Neural cell (in vitro differentiated cells): ENCODE results near the gene OR52N5. TPM values are rescaled to one million over a fixed set of nuclear protein-coding genes. Genes with fewer than 3 reads are reported as not detected.
A peak's percentile ranks its signal among the peaks of the same experiment; 100 is the strongest.

Experiments used
- H2AFZ ChIP-seq: fragments of 200-600, 300-800 bp; sonication (generic), shearing (Covaris generic); 2 replicates; pipeline ENCODE4 v1.6.0; 2014; ENCODE audit warnings: low read depth, mild to moderate bottlenecking, antibody characterized with exemption, low read length, moderate library complexity
- H3F3A ChIP-seq: fragments of 200-600 bp; shearing (Covaris generic); 2 replicates; pipeline ENCODE4 v1.6.1; 2016; ENCODE audit warnings: mild to moderate bottlenecking, moderate library complexity, mixed read lengths, antibody characterized with exemption, low read length; ENCODE audit not compliant: insufficient read depth, poor library complexity, severe bottlenecking
- H3K27ac ChIP-seq: fragments of 200-600, 300-800 bp; sonication (generic), shearing (Covaris generic); 2 replicates; pipeline ENCODE4 v1.5.1; 2014; ENCODE audit warnings: mild to moderate bottlenecking, low read length, moderate library complexity
- H3K27me3 ChIP-seq: fragments of 300-800, 200-600 bp; sonication (generic), shearing (Covaris generic); 2 replicates; pipeline ENCODE4 v1.6.0; 2014; ENCODE audit warnings: mild to moderate bottlenecking, low read depth, low read length, moderate library complexity; ENCODE audit not compliant: insufficient read depth
- H3K36me3 ChIP-seq: fragments of 300-800, 200-600 bp; sonication (generic), shearing (Covaris generic); 2 replicates; pipeline ENCODE4 v1.5.1; 2014; ENCODE audit warnings: mild to moderate bottlenecking, antibody characterized with exemption, low read length, moderate library complexity; ENCODE audit not compliant: insufficient read depth
- H3K4me2 ChIP-seq: fragments of 300-800, 200-600 bp; sonication (generic), shearing (Covaris generic); 2 replicates; pipeline ENCODE4 v1.6.0; 2014; ENCODE audit warnings: mild to moderate bottlenecking, low read length
- H3K4me3 ChIP-seq: fragments of 300-800, 200-600 bp; sonication (generic), shearing (Covaris generic); 2 replicates; pipeline ENCODE4 v1.5.1; 2014; ENCODE audit warnings: mild to moderate bottlenecking, low read length, moderate library complexity
- H3K79me2 ChIP-seq: fragments of 200-600 bp; shearing (Covaris generic); replicated peaks from 2 replicates; pipeline ENCODE4 v1.6.0; 2014; ENCODE audit warnings: mild to moderate bottlenecking, low read length, moderate library complexity; ENCODE audit not compliant: insufficient read depth
- H3K9ac ChIP-seq: fragments of 300-800, 200-600 bp; sonication (generic), shearing (Covaris generic); 2 replicates; pipeline ENCODE4 v1.6.1; 2016; ENCODE audit warnings: mild to moderate bottlenecking, low read length, mixed read lengths
- H3K9me2 ChIP-seq: fragments of 200-600 bp; shearing (Covaris generic); 2 replicates; pipeline ENCODE4 v1.6.1; 2016; ENCODE audit warnings: mild to moderate bottlenecking, low read length, mixed read lengths; ENCODE audit not compliant: insufficient read depth
- H3K9me3 ChIP-seq: fragments of 200-600, 300-800 bp; sonication (generic), shearing (Covaris generic); 2 replicates; pipeline ENCODE4 v1.6.1; 2016; ENCODE audit warnings: mild to moderate bottlenecking, mixed run types, low read length, moderate library complexity, mixed read lengths
- H4K20me1 ChIP-seq: fragments of 200-600 bp; shearing (Covaris generic); 2 replicates; pipeline ENCODE4 v1.6.1; 2016; ENCODE audit warnings: mild to moderate bottlenecking, mixed run types; ENCODE audit not compliant: insufficient read depth
- EP300 ChIP-seq: fragments of 450-650 bp; conservative IDR thresholded peaks from 2 replicates; pipeline ENCODE4 v1.6.1; 2014; ENCODE audit warnings: antibody characterized with exemption, mild to moderate bottlenecking, moderate library complexity; ENCODE audit not compliant: poor library complexity, severe bottlenecking
- EZH2 ChIP-seq: fragments of 200-600, 300-800 bp; shearing (Covaris generic), sonication (generic); IDR thresholded peaks from 2 replicates; pipeline ENCODE4 v1.6.1; 2014; ENCODE audit warnings: antibody characterized with exemption, low read length, borderline replicate concordance, mild to moderate bottlenecking; ENCODE audit not compliant: insufficient read depth, poor library complexity, severe bottlenecking
- MXI1 ChIP-seq: fragments of 450-650 bp; conservative IDR thresholded peaks from 2 replicates; pipeline ENCODE4 v1.6.1; 2014; ENCODE audit warnings: antibody characterized with exemption, mild to moderate bottlenecking; ENCODE audit not compliant: poor library complexity, severe bottlenecking
- POLR2AphosphoS5 ChIP-seq: IDR thresholded peaks from 2 replicates; pipeline ENCODE4 v1.6.1; 2012
- RAD21 ChIP-seq: fragments of 450-650 bp; conservative IDR thresholded peaks from 2 replicates; pipeline ENCODE4 v1.6.1; 2014; ENCODE audit warnings: antibody characterized with exemption, mild to moderate bottlenecking, moderate library complexity
- REST ChIP-seq: IDR thresholded peaks from 2 replicates; pipeline ENCODE4 v1.6.1; 2012; ENCODE audit warnings: borderline replicate concordance
- SMC3 ChIP-seq: fragments of 450-650 bp; conservative IDR thresholded peaks from 2 replicates; pipeline ENCODE4 v1.6.1; 2014; ENCODE audit warnings: antibody characterized with exemption, mild to moderate bottlenecking, moderate library complexity; ENCODE audit not compliant: poor library complexity
- TAF1 ChIP-seq: IDR thresholded peaks from 2 replicates; pipeline ENCODE4 v1.6.1; 2012; ENCODE audit warnings: low read depth
- polyA plus RNA-seq: library from polyadenylated mRNA; depleted of rRNA; stranded (reverse); fragments of >200 nt; gene quantifications from 2 replicates; pipeline ENCODE4 v1.2.3, GENCODE V29; 2014
- TF ChIP-seq, protein P1 (sequence below): fragments of 450-650 bp; IDR thresholded peaks from 2 replicates; pipeline ENCODE4 v1.5.1; 2014; ENCODE audit warnings: antibody characterized with exemption, mild to moderate bottlenecking, moderate library complexity; ENCODE audit not compliant: poor library complexity, severe bottlenecking

OR52N5 gene
- polyA plus RNA-seq, 1 donor from 2014 or later, result not detected

- H3K9me2 ChIP-seq, result no peaks in the 10 kb centered on the region
- H3K27ac ChIP-seq, result no peak overlapping the region
- TF ChIP-seq SMC3, result no peak
- TF ChIP-seq EP300, result no peak
- no peak for TF ChIP-seq REST
- TF ChIP-seq, protein P1, sequence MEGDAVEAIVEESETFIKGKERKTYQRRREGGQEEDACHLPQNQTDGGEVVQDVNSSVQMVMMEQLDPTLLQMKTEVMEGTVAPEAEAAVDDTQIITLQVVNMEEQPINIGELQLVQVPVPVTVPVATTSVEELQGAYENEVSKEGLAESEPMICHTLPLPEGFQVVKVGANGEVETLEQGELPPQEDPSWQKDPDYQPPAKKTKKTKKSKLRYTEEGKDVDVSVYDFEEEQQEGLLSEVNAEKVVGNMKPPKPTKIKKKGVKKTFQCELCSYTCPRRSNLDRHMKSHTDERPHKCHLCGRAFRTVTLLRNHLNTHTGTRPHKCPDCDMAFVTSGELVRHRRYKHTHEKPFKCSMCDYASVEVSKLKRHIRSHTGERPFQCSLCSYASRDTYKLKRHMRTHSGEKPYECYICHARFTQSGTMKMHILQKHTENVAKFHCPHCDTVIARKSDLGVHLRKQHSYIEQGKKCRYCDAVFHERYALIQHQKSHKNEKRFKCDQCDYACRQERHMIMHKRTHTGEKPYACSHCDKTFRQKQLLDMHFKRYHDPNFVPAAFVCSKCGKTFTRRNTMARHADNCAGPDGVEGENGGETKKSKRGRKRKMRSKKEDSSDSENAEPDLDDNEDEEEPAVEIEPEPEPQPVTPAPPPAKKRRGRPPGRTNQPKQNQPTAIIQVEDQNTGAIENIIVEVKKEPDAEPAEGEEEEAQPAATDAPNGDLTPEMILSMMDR, result no peak
- TF ChIP-seq TAF1, result no peak
- TF ChIP-seq RAD21, result no peak
- TF ChIP-seq MXI1, result no peak
- no peak for TF ChIP-seq POLR2AphosphoS5
- no peak for TF ChIP-seq EZH2
- no peaks in the 10 kb centered on the region for H3K27me3 ChIP-seq
- no peak overlapping the region for H2AFZ ChIP-seq
- no peak overlapping the region for H3K9ac ChIP-seq
- no peaks in the 10 kb centered on the region for H3K79me2 ChIP-seq
- no peaks in the 10 kb centered on the region for H3F3A ChIP-seq
- H3K9me3 ChIP-seq, result no peaks in the 10 kb centered on the region
- no peaks in the 10 kb centered on the region for H3K36me3 ChIP-seq
- no peaks in the 10 kb centered on the region for H4K20me1 ChIP-seq
- H3K4me3 ChIP-seq, result no peak overlapping the region
- H3K4me2 ChIP-seq, result no peak overlapping the region
Measured at GRCh38 chr11:5818245-5818886, 35.2 kb upstream of the OR52N5 start.

DNA sequence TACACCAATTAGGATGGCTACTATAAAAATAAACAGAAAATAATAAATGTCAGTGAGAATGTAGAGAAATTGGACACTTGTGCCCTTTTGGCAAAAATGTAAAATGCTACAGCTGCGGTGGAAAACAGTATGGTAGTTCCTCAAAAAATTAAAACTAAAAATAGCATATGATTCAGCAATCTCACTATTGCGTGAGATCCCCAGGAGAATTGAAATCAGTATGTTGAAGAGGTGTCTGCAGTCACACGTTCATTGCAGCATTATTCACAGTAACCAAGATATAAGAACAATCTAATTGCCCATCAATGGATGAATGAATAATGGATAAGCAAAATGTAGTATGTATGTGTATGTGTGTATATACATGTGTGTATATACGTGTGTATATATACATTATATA, 32.4 kb upstream of the OR52N5 start:
- H3K27me3 ChIP-seq, result no peaks in the 10 kb centered on the region
- H3K4me2 ChIP-seq, result peak overlapping the region; percentile 51
- no peaks in the 10 kb centered on the region for H3K9me2 ChIP-seq
- H3K9ac ChIP-seq, result peak overlapping the region; percentile 32
- peak overlapping the region; percentile 86 for H3K27ac ChIP-seq
- no peaks in the 10 kb centered on the region for H3K79me2 ChIP-seq
- no peak overlapping the region for H2AFZ ChIP-seq
- H3F3A ChIP-seq, result no peaks in the 10 kb centered on the region
- no peaks in the 10 kb centered on the region for H3K9me3 ChIP-seq
- H4K20me1 ChIP-seq, result no peaks in the 10 kb centered on the region
- no peak for TF ChIP-seq TAF1
- peak; percentile 66 for TF ChIP-seq POLR2AphosphoS5
- TF ChIP-seq MXI1, result no peak
- TF ChIP-seq REST, result no peak
- TF ChIP-seq SMC3, result no peak
- TF ChIP-seq EP300, result peak; percentile 69
- no peaks in the 10 kb centered on the region for H3K36me3 ChIP-seq
- peak overlapping the region; percentile 24 for H3K4me3 ChIP-seq
